GM10248 (cell line): ENCODE measurements around the gene SUPT20HL2.
"Not testable (repeated sequence)": the region's sequence is repeated elsewhere in the genome, so short reads cannot be mapped to it uniquely, and the experiment has no call there.

Experiments used
- CTCF ChIA-PET: fragments of 300-600 bp; sonication (Branson Sonifier 250); formaldehyde crosslinking; extraction: SDS; loops from one replicate; lab custom pipeline; 2021; ENCODE audit warnings: antibody characterized with exemption; lab: Yijun Ruan, JAX
- POLR2A ChIA-PET: fragments of 350-650 bp; sonication (Branson Sonifier 250); formaldehyde crosslinking; extraction: SDS; loops from one replicate; lab custom pipeline; 2020; ENCODE audit warnings: antibody characterized with exemption; lab: Yijun Ruan, JAX
- DNase-seq: peaks from one replicate; pipeline ENCODE4 v3.0.0; 2012; ENCODE audit errors: extremely low spot score
- CTCF ChIP-seq: IDR thresholded peaks from 2 replicates; pipeline ENCODE4 v1.5.1; 2012; ENCODE audit warnings: mild to moderate bottlenecking, low read depth; ENCODE audit errors: extremely low read depth, missing control alignments, control extremely low read depth

SUPT20HL2 gene

GRCh38 chrX:24314019-24314635 lies at the start of gene SUPT20HL2:
TSS of gene SUPT20HL2 (minus strand) at chrX:24314069. CDS start at chrX:24313315, 754 bp downstream.
- ChIA-PET CTCF (no interaction called here), POLR2A (no interaction called here)
- DNase-seq = no peak
- no peak for TF ChIP-seq CTCF

- POLR2A ChIA-PET, CTCF ChIA-PET, DNase-seq: not testable (repeated sequence)
Measured at GRCh38 chrX:24362089-24362745, 48.3 kb upstream of the SUPT20HL2 start.

GRCh38 chrX:24360272-24360671 lies 46.4 kb upstream of the SUPT20HL2 start, which contains the start of gene SUPT20HL1:
TSS of gene SUPT20HL1 (plus strand) at chrX:24360639. CDS start at chrX:24362761, 2,122 bp downstream.
- CTCF ChIA-PET = no interaction called here
- TF ChIP-seq CTCF = no peak
- POLR2A ChIA-PET = no interaction called here
- no peak for DNase-seq

GRCh38 chrX:24357106-24357505 lies 43.2 kb upstream of the SUPT20HL2 start:
- POLR2A ChIA-PET = no interaction called here
- no peak for DNase-seq
- no peak for TF ChIP-seq CTCF
- CTCF ChIA-PET = no interaction called here

GRCh38 chrX:24355095-24355494 lies 41.2 kb upstream of the SUPT20HL2 start:
- no peak for TF ChIP-seq CTCF
- DNase-seq = no peak
- ChIA-PET CTCF (no interaction called here), POLR2A (no interaction called here)

- TF ChIP-seq CTCF = no peak
- DNase-seq = no peak
- POLR2A ChIA-PET = no interaction called here
- CTCF ChIA-PET = interaction anchor here (1.5 to 1.8 kb wide), 2 partner anchors 21 to 211 kb away, joined by 3 to 6 read pairs; no protein-coding TSS in a partner anchor
Measured at GRCh38 chrX:24350217-24350616, 36.3 kb upstream of the SUPT20HL2 start.

- no peak for DNase-seq
- no peak for TF ChIP-seq CTCF
- ChIA-PET POLR2A (no interaction called here), CTCF (no interaction called here)
Measured at GRCh38 chrX:24347881-24348280, 34.0 kb upstream of the SUPT20HL2 start.
